Renal cortex interstitium (tissue), 11 donors: ENCODE results near the gene OOSP3. TPM values are rescaled to one million over a fixed set of nuclear protein-coding genes. Genes with fewer than 3 reads are reported as not detected.
"Not testable (repeated sequence)": the region's sequence is repeated elsewhere in the genome, so short reads cannot be mapped to it uniquely, and the experiment has no call there.

Experiments
- DNase-seq, 11 donors: peaks; one replicate each; pipeline ENCODE4 v3.0.0-alpha.2; 2013; ENCODE audit warnings: low read depth in 9 of 11, low spot score in 4 of 11; ENCODE audit errors: extremely low read depth in 1 of 11
- polyA plus RNA-seq, 3 donors: library from polyadenylated mRNA; unstranded; fragments of 120-200 nt; gene quantifications; one replicate each; pipeline ENCODE4 v1.2.1, GENCODE V29; 2013; ENCODE audit not compliant: insufficient read length in 3 of 3

The OOSP3 gene
- polyA plus RNA-seq, 3 donors: not detected

DNA sequence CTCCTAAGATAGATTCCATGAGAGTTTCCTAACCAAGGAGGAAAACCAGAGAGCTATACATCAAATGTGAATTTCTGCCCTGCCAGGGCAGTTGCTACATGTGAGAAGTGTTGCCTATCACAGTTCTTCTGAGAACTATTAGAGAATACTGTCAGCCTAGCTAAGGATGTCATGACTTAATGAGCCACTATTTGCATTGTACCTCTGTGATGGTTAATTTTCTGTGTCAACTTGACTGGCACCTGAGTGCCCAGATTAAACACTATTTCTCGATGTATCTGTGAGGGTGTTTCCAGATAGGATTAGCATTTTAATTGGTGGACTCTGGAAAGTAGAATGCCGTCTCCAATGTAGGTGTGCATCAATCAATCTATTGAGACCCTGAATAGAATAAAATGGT lies 10.6 kb upstream of the OOSP3 start:
- DNase-seq: no peak

DNA sequence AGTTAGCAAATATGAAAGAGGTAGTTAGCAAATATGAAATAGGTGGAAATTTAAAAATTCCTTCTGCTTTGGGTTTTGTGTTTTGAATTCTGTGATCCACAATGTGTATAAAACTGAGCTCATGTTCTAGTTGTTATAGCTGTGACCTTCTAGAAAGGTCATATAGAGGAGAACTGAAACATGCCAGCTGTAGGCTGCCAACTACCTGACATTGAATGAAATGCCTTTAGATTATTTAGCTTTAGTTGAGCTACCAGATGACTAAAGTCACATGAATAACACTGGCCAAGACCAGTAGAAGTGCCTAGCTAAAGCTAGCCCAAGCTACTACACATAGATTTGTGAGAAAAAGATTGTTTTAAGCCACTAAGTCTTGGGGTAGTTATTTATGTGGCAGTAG lies 6.5 kb upstream of the OOSP3 start:
- DNase-seq: no peak

DNA sequence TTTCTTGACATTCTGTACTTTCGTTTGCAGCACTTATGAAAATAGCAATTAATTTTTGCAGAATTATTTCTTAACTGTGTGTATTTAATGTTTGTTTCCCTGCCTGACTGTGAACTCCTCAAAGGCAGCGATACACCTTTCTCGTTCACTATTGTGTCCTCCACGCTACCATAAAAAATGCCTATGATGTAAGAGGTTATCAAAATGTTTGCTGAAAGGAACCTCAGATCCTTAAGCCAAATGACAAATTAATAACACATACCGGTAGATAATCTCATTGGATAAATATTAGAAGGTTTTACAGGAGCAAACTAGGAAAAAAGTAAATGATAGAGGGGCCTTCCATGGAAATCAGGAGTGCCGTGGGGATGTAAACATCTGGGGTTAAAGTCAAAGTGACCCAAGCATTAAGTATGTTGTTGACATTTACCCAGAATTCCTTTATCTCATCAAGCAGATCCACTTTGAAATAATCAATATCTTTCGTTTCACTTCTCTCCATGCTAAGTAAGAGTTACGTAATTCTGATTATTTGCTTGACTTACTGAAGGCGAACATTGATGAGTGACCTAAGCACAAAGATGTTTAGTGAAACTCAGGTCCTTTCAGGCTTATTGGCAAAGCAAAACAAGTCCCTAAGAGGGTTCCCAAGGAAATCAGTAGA lies 2.6 kb upstream of the OOSP3 start:
- no peak for DNase-seq

DNA sequence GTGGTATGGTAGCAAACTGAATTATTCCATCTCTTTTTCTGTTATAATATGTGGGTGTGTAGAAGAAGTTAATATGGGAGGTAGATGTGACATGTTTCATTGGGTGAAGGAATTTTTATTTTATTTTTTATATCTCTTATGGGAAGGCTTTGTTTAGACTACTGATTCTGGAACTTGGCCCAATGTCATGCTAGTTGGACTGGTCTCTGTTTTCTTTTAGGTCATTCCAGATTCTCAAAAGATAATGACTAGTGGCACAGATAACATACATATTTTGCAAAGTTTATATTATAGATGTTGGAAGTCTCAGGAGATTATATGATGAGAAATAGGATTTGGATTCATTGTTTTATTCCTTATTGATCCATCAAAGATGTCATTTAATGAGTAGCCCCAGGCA lies 1.3 kb upstream of the OOSP3 start:
- no peak for DNase-seq

DNA sequence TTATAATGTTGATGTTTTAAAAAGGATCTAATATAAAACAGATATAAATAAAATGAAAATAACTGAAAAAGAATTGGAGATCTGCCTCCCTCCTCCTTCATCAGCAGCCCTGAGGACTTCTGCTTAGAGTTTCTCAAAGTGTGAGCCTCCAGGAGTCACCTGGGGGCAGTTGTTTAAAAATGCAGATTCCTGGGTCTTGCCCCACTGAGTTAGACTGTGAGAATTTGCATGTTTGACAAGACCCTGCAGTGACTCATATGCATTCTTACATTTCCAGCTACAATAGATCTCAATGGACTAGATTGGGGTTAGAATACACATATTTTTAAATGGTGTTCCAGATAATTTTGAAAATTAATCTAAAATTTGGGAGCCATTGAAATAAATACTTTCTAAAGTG lies 798 bp upstream of the OOSP3 start:
- no peak for DNase-seq

DNA sequence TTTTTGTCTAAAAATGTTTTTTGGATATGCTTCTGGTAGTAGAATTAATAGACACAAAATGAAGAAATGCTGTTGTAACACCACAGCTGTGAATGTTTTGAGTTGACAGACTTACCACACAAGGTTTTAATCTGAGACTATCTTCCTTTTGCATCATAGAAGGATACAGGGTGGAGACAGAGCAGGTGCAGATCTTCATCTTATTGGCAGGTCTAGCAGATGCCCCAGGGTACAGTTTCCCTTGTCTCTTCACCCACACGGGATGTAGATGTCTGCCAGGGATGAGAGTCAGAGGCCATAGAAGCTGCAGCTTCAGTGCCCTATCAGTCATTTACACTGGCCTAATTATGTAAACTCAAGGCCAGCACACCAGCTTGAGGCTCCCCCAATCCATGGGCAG lies 985 bp downstream of the OOSP3 start:
- no peak for DNase-seq

DNA sequence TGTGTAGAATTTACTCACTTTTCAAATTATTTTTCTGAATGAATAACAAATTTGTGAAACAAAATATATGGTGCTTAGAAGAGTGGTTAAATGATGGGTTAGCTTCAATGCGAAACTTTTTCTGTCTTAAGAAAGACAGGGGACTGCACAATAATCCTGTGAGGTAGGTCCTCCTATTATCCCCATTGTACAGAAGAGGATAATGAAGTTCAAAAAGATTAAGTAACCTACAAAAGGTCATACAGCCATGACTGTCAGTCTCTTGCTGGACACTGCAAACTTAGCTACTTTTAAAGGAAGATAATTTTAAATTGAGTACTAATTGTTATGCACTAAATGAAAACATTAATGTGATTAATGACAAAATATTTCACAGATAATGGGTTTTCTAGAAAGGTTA lies 5.0 kb downstream of the OOSP3 start:
- no peak for DNase-seq

DNA sequence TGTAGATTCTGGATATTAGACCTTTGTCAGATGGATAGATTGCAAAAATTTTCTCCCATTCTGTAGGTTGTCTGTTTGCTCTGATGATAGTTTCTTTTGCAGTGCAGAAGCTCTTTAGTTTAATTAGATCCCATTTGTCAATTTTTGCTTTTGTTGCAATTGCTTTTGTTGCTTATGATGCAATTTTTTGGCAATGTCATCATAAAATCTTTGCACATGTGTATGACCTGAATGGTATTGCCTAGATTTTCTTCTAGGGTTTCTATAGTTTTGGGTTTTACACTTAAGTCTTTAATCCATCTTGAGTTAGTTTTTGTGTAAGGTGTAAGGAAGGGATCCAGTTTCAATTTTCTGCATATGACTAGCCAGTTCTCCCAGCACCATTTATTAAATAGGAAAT lies 8.6 kb downstream of the OOSP3 start:
- not testable (repeated sequence) for DNase-seq

DNA sequence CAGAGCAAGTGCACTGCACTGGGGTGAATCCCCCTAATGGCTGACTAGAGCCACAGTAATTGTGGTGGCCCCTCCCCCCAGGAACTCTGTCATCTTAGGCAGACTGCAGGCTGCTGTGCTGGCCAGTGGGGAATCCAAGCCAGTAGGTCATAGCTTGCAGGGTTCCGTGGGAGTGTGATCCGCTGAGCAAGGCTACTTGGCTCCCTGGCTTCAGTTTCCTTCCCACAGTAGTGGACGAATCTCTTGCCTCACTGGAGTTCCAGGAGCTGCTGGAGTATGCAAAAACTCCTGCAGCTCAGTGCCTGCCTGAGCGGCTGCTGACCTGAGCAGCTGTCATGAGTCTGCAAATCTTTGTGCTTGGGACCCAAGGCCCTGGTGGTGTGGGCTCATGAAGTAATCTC lies 13.2 kb downstream of the OOSP3 start:
- DNase-seq: no peak

DNA sequence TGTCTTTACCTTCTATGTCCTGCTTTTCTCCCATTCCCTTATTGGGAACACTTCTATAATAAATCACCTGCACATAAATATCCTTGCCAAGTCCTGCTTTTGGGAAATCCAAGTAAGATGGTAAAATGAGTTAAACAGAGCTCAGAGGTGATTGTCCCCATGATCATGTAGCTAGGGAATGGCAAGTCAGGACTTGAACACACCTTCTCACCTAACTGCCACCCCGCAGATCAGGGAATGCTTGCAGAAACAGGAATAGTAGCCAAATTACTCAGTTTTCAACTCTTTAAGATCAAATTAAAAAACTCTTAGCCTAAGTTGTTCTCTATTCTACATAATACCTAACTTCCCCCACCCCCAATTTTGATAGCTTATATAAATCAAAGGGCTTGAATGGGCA lies 16.0 kb downstream of the OOSP3 start:
- no peak for DNase-seq

DNA sequence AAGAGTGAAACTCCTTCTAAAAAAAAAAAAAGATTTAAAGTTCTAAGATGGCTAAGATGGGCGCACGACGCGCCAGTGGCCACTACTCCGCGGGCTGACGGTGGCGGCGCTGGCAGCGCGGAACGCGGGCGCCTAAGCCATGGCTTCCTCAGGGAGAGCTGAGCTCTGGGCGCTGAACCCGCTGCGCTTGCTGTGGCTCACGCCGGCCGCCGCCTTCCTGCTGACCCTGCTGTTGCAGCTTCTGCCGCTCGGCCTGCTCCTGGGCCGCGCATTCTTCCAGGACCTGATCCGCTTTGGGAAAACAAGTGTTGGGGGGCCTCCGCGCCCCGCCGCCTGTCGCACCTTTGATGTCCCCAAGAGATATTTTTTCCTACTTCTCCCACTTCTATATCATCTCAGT lies 19.5 kb downstream of the OOSP3 start:
- no peak for DNase-seq

DNA sequence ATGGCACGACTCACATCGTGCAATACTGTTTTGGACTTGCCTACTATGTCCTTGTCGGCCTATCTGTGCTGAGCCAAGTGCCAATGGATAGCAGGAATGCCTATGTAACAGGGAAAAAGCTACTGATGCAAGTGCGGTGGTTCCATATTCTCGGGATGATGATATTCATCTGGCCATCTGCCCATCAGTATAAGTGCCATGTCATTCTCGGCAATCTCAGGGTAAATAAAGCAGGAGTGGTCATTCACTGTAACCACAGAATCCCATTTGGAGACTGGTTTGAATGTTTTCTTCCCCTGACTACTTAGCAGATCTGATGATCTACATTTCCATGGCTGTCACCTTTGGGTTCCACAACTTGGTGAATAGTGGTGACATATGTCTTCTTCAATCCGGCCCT lies 20.1 kb downstream of the OOSP3 start:
- DNase-seq: no peak

DNA sequence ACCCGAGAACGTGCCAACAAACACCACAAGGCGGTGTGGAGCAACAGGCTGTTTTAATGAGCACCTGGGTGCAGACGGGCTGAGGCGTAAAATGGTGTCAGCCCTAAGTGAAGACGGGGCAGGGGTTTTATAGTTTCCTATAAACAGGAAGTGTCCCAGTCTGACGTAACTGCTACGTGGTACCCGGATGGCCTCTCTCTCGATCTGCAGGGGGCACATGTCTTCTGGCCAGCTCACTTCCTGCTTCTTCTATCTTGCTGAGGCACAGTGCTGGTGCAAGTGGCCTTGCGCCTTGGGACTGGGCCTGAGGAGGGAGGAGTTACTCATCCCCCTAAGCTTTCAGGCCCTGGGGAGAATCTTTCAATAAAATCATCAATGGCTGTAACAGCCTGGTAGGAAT lies 20.9 kb downstream of the OOSP3 start:
- no peak for DNase-seq

DNA sequence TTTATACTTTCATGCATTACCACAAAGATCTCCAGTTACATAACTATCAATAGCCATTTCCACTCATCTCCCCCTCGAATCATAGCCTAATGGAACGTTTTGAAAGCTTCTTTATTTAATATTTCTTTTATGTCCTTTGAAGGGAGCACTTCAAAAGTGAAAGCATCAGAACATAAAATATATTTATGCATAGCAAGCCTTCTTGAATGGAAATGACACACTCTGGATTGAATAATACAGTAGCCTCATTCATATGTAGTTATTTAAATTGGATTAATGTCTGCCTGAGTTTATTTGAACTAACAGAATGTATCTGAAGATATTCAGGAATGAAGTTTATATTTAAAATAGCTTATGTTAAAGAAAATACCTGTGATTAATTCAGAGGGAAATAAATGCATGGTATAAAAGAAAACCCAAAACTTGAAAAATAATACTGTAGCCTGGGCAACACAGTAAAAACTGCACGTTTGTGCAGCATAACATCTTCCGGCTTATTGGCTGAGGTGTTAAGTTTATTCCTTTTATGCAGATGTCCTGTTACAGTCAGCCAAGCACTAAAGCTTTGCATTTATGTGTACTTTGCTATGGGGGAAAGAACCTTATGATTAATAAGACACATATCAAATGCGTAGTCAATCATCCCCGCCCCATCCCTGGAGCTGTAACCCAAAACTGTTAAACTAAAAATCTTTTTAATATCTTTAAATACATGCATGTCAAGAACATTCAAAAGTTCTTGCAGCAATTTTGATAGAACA lies 22.0 kb downstream of the OOSP3 start:
- no peak for DNase-seq

DNA sequence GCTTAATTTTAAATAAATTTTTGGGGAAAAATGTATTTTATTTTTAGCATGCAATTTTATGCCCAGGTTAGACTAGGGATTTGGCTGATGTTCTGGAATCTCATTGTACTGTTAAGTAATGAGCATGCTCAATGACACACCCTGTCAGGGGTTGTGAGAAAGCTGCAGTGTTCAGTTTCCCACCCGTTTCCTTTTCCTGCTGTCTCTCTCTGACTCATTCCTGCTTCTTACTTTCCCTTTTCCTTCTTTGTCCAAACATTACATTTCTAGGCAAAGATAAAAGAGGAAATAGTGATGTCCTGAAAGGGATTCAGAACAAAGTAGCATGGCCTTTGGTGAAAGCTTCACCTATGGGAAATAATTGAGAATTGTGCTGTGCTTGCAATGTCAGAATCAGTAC lies 22.7 kb downstream of the OOSP3 start:
- DNase-seq: peak in 1 of 11 donors; percentile 5

DNA sequence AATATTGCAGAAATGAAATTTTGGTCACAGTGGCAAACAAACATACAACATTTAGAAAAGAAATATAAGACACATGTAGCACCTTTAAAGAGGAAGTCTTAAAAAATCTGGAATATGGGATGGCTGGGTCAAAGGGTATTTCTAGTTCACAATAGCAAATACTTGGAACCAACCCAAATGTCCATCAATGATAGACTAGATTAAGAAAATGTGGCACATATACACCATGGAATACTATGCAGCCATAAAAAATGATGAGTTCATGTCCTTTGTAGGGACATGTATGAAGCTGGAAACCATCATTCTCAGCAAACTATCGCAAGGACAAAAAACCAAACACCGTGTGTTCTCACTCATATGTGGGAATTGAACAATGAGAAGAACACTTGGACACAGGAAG lies 25.0 kb downstream of the OOSP3 start:
- DNase-seq: not testable (repeated sequence)

DNA sequence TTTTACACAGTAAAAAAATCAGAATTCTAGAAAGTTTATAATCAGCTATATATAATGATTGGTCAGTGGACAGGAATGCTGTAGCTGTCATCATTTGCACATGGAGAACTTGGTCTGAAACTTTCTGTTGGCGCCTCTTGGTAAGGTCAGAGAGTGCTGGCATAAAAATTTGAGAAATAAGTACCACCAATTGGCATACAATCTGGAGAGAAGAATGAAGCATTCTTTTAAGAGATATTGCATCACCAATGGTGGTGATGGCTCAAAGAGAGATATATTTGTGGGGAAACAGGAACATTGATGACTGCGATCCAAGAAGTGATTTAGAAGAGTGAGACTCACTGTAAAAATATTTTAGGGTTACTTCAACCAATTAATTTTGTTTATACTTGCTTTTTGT lies 39.9 kb downstream of the OOSP3 start:
- DNase-seq: no peak

DNA sequence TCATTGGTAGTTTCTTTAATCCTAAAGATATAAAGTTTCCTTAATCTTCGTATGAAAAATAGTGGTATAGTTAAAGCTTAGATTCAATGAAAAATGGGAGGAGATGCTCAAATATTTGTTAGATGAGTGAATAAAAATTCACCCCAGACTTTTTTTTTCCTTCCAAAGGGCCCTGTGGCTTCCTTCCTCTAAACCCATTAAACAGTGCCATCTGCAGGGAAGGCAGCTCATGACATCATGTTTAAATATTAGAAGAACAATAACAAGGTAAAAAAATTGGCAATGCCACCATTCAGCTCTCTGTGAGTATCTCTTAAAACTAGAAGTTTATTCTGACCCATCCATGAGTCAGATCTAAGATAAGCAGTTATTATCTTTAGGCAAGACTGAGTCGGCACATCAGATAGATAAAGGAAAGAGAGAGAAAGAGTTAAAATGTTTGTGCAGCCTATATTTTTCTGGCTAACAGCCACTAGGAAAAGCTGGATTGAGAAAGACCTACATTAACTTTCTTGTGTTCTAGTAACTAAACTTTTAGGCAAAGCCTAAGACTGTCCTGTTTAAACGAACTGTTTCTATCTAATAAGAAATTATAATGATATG lies 40.5 kb downstream of the OOSP3 start:
- no peak for DNase-seq

DNA sequence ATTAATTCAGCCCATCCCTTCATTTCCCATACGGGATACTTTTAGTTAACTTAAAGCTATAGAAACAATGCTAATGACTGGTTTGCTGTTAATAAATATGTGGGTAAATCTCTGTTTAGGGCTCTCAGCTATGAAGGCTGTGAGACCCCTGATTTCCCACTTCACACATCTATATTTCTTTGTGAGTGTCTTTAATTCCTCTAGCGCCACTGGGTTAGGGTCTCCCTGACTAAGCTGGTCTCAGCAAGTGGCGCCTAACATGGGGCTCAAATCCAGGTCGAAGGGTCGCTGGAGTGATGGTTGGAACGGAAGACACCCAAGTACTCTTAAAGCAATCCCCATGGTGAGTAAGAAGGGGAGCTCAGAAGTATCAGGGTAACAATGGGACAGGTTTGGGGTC lies 45.2 kb downstream of the OOSP3 start:
- DNase-seq: no peak

DNA sequence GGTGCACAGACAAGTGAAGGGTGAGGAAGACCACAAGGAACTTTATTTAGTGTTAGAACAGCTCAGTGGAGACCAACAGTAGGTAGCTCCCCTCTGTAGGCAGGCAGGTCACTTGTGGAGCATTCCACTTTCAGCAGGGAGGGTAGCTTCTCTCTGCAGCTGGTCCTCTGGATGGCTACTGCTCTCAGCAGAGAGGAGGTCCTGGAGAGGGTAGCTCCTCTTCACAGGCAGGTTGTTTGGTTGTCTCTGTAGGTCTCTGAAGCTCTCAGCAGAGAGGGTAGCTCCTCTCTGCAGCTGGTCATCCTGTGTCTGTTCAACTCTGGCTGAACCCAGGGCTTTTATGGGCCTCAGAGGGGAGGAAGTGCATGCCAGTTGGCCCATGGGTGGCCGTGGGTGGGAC lies 53.1 kb downstream of the OOSP3 start:
- DNase-seq: no peak

DNA sequence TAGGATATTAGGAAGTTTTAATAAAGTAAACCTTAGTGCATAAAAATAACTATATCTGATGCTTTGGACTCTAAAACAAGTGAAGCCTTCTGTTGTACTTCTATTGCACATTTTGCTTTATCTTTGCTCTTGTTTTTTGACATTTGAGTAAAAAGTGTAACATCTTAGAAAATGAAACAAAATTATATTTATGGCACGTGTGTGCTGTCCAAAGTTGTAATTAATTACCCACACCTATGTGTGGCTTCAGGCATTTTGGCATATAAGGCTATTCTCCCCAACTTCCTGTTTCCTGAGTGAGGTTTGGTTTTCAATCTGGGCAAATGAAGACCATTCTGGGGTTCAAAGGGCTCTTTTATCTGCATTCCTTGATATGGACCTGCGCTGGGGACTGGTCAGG lies 59.5 kb downstream of the OOSP3 start, which contains the start of gene OOSP1:
TSS of gene OOSP1 (plus strand) at position 301 of the 400 bp plus-strand sequence. CDS start at position 324, 23 bp downstream.
- no peak for DNase-seq
